Peyer's patch (tissue), 4 donors: Measurements from ENCODE around the gene YEATS2. TPM values are rescaled to one million over a fixed set of nuclear protein-coding genes. Genes with fewer than 3 reads are reported as not detected.

Experiments
- DNase-seq, 3 donors: peaks; one replicate each; pipeline ENCODE4 v3.0.0-alpha.2; 2017 to 2019
- H3K27ac ChIP-seq, 4 donors: fragments of 200-600 bp; sonication (generic); one replicate each; pipeline ENCODE4 v1.5.1; 2016 to 2019
- H3K27me3 ChIP-seq, 2 donors: fragments of 200-600 bp; sonication (generic); one replicate each; pipeline ENCODE4 v1.5.1; 2019
- H3K36me3 ChIP-seq, 3 donors: fragments of 200-600 bp; sonication (generic); one replicate each; pipeline ENCODE4 v1.5.1; 2016 to 2019
- H3K4me1 ChIP-seq, 4 donors: fragments of 200-600 bp; sonication (generic); one replicate each; pipeline ENCODE4 v1.5.1; 2016 to 2019
- H3K4me3 ChIP-seq, 4 donors: fragments of 200-600 bp; sonication (generic); 1 replicate in 3 of 4; 2 replicates in 1 of 4; pipeline ENCODE4 v1.5.1; 2016 to 2019; ENCODE audit warnings: mild to moderate bottlenecking in 1 of 4
- H3K9me3 ChIP-seq, 4 donors: fragments of 200-600 bp; sonication (generic); one replicate each; pipeline ENCODE4 v1.5.1; 2016 to 2019; ENCODE audit warnings: mild to moderate bottlenecking in 1 of 4
- CTCF ChIP-seq, 6 experiments: fragments of 450-650 bp in 4 of 6; fragments of 200-600 bp in 2 of 6; sonication (generic) in 1 of 6; IDR thresholded peaks; one replicate each; pipeline ENCODE4 v1.5.1; 2017 to 2019; ENCODE audit warnings: antibody characterized with exemption in 6 of 6, mild to moderate bottlenecking in 3 of 6, moderate library complexity in 1 of 6
- POLR2A ChIP-seq, 2 donors: fragments of 450-650 bp; IDR thresholded peaks; one replicate each; pipeline ENCODE4 v1.5.1; 2017; ENCODE audit warnings: antibody characterized with exemption in 2 of 2, mild to moderate bottlenecking in 2 of 2, moderate library complexity in 2 of 2
- total RNA-seq, 4 donors: library from RNA; depleted of rRNA; stranded (reverse); fragments of >200 nt; gene quantifications; one replicate each; pipeline ENCODE4 v1.1.0, GENCODE V29; 2016

YEATS2 gene
- 10 to 100 TPM; 24.3 to 56.9 (median 27.7) TPM for total RNA-seq

- Histone ChIP-seq H3K27me3 (no peaks in the 10 kb centered on the region), H3K27ac (peak within 1 kb of the TSS; percentile 89 to 92 (median 92)), H3K9me3 (no peaks in the 10 kb centered on the region), H3K4me3 (peak within 1 kb of the TSS; percentile 84 to 99 (median 98)), H3K36me3 (no peaks in the 10 kb centered on the region), H3K4me1 (peaks cover 0 to 14% (median 2%) of the 10 kb centered on the region in 4 donors)
- peak; percentile 53 to 80 (median 77) for DNase-seq
- TF ChIP-seq CTCF (IDR thresholded peaks at IDR 0.05) (no peak), POLR2A (IDR thresholded peaks at IDR 0.05) (peak; percentile 45 to 61)
These were observed at the start of gene YEATS2 for GRCh38 chr3:183697610-183698317. YEATS2 (plus strand) TSS chr3:183697797; CDS start chr3:183715163, 17,366 bp downstream.

DNA sequence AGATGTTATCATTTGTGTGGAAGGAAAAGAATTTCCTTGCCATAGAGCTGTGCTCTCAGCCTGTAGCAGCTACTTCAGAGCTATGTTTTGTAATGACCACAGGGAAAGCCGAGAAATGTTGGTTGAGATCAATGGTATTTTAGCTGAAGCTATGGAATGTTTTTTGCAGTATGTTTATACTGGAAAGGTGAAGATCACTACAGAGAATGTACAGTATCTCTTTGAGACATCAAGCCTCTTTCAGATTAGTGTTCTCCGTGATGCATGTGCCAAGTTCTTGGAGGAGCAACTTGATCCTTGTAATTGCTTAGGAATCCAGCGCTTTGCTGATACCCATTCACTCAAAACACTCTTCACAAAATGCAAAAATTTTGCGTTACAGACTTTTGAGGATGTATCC lies 47.0 kb upstream of the YEATS2 start:
- no peak for DNase-seq
- Histone ChIP-seq H3K4me1 (no peaks in the 10 kb centered on the region), H3K27me3 (no peaks in the 10 kb centered on the region), H3K36me3 (peaks cover 0 to 68% (median 3%) of the 10 kb centered on the region in 3 donors), H3K4me3 (no peak overlapping the region), H3K9me3 (peaks cover 0 to 31% (median 13%) of the 10 kb centered on the region in 4 donors), H3K27ac (no peak overlapping the region)
- TF ChIP-seq CTCF (IDR thresholded peaks at IDR 0.05) (no peak), POLR2A (IDR thresholded peaks at IDR 0.05) (no peak)

DNA sequence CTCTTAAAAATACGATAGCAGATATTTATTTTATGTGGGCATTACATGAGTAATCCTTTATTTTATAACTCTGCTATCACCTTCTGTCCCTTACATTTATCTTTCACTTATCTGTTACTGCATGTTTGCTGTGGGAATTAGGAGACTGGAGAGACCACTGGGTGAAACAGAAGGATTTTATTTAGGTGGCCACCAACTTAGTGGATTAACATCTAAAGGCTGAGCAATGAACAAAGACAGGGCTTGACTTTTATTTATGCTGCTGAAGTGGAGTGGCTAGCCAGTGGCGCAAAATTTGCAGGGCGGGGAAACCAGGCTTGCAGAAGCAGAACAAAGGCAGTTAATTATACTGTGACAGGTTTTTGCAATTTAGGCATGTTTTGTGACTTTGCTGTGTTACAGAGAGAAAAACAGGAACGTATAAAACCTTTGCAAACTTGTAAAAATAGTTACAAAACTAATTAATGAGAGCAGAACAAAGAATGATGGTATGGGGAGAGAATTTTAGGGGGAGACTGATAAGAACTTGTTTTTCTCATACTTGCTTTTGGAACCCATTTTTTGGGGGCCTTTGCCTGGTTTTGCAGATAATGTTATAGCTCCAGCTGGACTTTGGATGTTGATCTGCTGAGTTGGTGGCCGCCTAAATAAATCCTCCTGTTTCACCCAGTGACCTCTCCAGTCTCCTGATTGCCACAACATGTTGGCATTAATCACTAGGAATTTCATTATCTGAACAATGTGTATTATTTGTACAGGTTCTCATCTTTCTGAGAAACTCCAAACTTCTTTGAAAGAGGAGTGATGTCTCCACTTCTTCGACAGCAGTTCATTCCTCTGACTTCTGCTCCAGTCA lies 44.2 kb upstream of the YEATS2 start:
- TF ChIP-seq CTCF (IDR thresholded peaks at IDR 0.05) (no peak), POLR2A (IDR thresholded peaks at IDR 0.05) (no peak)
- no peak for DNase-seq

GRCh38 chr3:183654727-183655126 lies 42.9 kb upstream of the YEATS2 start:
- Histone ChIP-seq H3K4me3 (no peak overlapping the region), H3K27ac (no peak overlapping the region), H3K27me3 (no peaks in the 10 kb centered on the region), H3K9me3 (peaks cover 0 to 31% (median 13%) of the 10 kb centered on the region in 4 donors), H3K4me1 (no peaks in the 10 kb centered on the region), H3K36me3 (peaks cover 0 to 84% (median 3%) of the 10 kb centered on the region in 3 donors)
- DNase-seq = no peak
- no peak for TF ChIP-seq CTCF (IDR thresholded peaks at IDR 0.05)
- TF ChIP-seq POLR2A (IDR thresholded peaks at IDR 0.05) = no peak

More for the DNA sequence above, 44.2 kb upstream of the YEATS2 start:
- no peak overlapping the region for H3K4me3 ChIP-seq
- no peaks in the 10 kb centered on the region for H3K4me1 ChIP-seq
- H3K36me3 ChIP-seq = peaks cover 0 to 84% (median 3%) of the 10 kb centered on the region in 3 donors
- H3K27me3 ChIP-seq = no peaks in the 10 kb centered on the region
- H3K27ac ChIP-seq = no peak overlapping the region
- H3K9me3 ChIP-seq = peaks cover 0 to 31% (median 13%) of the 10 kb centered on the region in 4 donors

- no peak for TF ChIP-seq CTCF (IDR thresholded peaks at IDR 0.05)
- TF ChIP-seq POLR2A (IDR thresholded peaks at IDR 0.05) = no peak
- Histone ChIP-seq H3K4me1 (no peaks in the 10 kb centered on the region), H3K4me3 (no peak overlapping the region), H3K27me3 (no peaks in the 10 kb centered on the region), H3K9me3 (no peaks in the 10 kb centered on the region), H3K27ac (no peak overlapping the region), H3K36me3 (peaks cover 0 to 69% (median 0%) of the 10 kb centered on the region in 3 donors)
- DNase-seq = no peak
These were observed 35.5 kb upstream of the YEATS2 start for GRCh38 chr3:183662099-183662498.
